T-cell (primary cell): ENCODE measurements around the gene AAK1. TPM values are rescaled to one million over a fixed set of nuclear protein-coding genes. Genes with fewer than 3 reads are reported as not detected.

ENCODE experiments used
- ATAC-seq, 4 experiments: fragments of 200-7000 bp in 3 of 4; fragments of 150-1000 bp in 1 of 4; cut with Tn5 transposase; replicated peaks in 1 of 4; 1 replicate in 3 of 4; 2 replicates in 1 of 4; pipeline ENCODE4 v1.10.0; 2021; ENCODE audit warnings: moderate library complexity in 3 of 4, mild to moderate bottlenecking in 2 of 4, moderate number of reproducible peaks in 1 of 4
- CTCF ChIA-PET, 2 donors: fragments of 300-600 bp; sonication (Branson Sonifier 250); formaldehyde crosslinking; loops; one replicate each; lab custom pipeline; 2022; ENCODE audit warnings: antibody characterized with exemption in 2 of 2; lab: Charles Lee
- POLR2A ChIA-PET, 2 donors: fragments of 300-600 bp; sonication (Branson Sonifier 250); formaldehyde crosslinking; loops; one replicate each; lab custom pipeline; 2022; ENCODE audit warnings: antibody characterized with exemption in 2 of 2; lab: Charles Lee
- DNase-seq, 35 experiments: peaks; one replicate each; pipeline versions ENCODE4 v3.0.0 to v3.0.0-alpha.2; 2013 to 2023
- H3K27ac ChIP-seq: one replicate; pipeline ENCODE4 v1.5.1; 2013; ENCODE audit warnings: low read length
- H3K27me3 ChIP-seq, 2 experiments: replicated peaks in 1 of 2; 1 replicate in 1 of 2; 2 replicates in 1 of 2; pipeline versions ENCODE4 v1.6.1 to v1.7.0; 2013; ENCODE audit warnings: low read length in 1 of 2, mixed read lengths in 1 of 2; ENCODE audit not compliant: control insufficient read depth in 2 of 2, insufficient read depth in 2 of 2; ENCODE audit errors: extremely low read depth in 1 of 2
- H3K36me3 ChIP-seq, 2 donors: 1 replicate in 1 of 2; 2 replicates in 1 of 2; pipeline versions ENCODE4 v1.6.1 to v1.7.0; 2013; ENCODE audit warnings: low read length in 1 of 2; ENCODE audit not compliant: control insufficient read depth in 2 of 2, insufficient read depth in 1 of 2; ENCODE audit errors: extremely low read depth in 1 of 2
- H3K4me1 ChIP-seq, 2 experiments: 1 replicate in 1 of 2; 2 replicates in 1 of 2; pipeline versions ENCODE4 v1.6.1 to v1.7.0; 2013; ENCODE audit warnings: low read length in 2 of 2, mixed read lengths in 1 of 2; ENCODE audit not compliant: insufficient read depth in 2 of 2, control insufficient read depth in 1 of 2; ENCODE audit errors: extremely low read depth in 1 of 2
- H3K4me3 ChIP-seq, 2 donors: 1 replicate in 1 of 2; 2 replicates in 1 of 2; pipeline versions ENCODE4 v1.5.1 to v1.7.0; 2013; ENCODE audit warnings: mild to moderate bottlenecking in 2 of 2, low read length in 1 of 2, moderate library complexity in 1 of 2; ENCODE audit not compliant: control insufficient read depth in 1 of 2; ENCODE audit errors: extremely low read depth in 1 of 2
- H3K9me3 ChIP-seq: 2 replicates; pipeline ENCODE4 v1.7.0; 2013
- H3K27ac Mint-ChIP-seq, 2 donors: one replicate each; pipeline ENCODE4 v1.8.0; 2020 to 2021; ENCODE audit warnings: mild to moderate bottlenecking in 2 of 2, mixed read lengths in 2 of 2
- H3K27me3 Mint-ChIP-seq, 2 donors: one replicate each; pipeline ENCODE4 v1.8.0; 2021 to 2022; ENCODE audit warnings: mixed read lengths in 2 of 2
- H3K36me3 Mint-ChIP-seq: one replicate; pipeline ENCODE4 v1.8.0; 2021; ENCODE audit warnings: mixed read lengths
- H3K4me1 Mint-ChIP-seq, 3 donors: one replicate each; pipeline ENCODE4 v1.8.0; 2020 to 2022; ENCODE audit warnings: mixed read lengths in 3 of 3, mild to moderate bottlenecking in 1 of 3
- H3K4me3 Mint-ChIP-seq, 3 donors: one replicate each; pipeline ENCODE4 v1.8.0; 2020 to 2022; ENCODE audit warnings: mild to moderate bottlenecking in 3 of 3, mixed read lengths in 3 of 3, moderate library complexity in 3 of 3
- H3K9me3 Mint-ChIP-seq, 3 donors: one replicate each; pipeline ENCODE4 v1.8.0; 2020 to 2022; ENCODE audit warnings: mixed read lengths in 3 of 3
- WGBS: methylation state at CpG from one replicate; pipeline ENCODE4 v1.1.5; 2013; ENCODE audit warnings: missing lambda C conversion rate; ENCODE audit not compliant: insufficient coverage; 5-methylcytosine and 5-hydroxymethylcytosine counted together
- total RNA-seq, 35 experiments: library from RNA in 6 of 35; stranded (reverse) in 6 of 35; fragments of 120-200 nt in 1 of 35; gene quantifications; one replicate each; pipeline versions ENCODE4 v1.2.1 to v1.2.4 and lab custom pipeline; 2013 to 2026

The AAK1 gene
- total RNA-seq, 5 donors from 2014 or later (not counting 1 experiment from before 2014, with no cell fraction given), result 170 to 283 (median 177) TPM

DNA sequence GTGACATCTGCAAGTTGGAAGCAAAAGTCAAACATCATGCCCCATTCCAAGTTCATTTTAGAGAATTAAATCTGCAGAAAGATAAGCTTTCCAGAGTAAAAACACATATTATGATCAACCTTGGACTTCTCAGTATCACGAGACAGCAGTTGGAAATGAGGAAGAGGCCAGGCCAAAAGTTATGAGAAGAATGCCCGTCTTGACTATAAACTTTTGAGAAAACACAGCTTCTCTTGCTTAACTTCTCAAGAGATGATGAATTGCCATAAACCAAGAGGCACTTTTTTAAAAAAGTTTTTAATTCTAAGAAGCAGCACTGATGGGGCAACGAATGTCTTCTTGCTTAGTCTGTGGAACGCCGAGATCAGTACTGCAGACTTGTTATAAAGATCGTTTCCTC lies 153.7 kb downstream of the AAK1 start:
- H3K36me3 Mint-ChIP-seq, result peaks cover 54% of the 10 kb centered on the region
- Histone ChIP-seq H3K4me3 (no peak overlapping the region), H3K4me1 (peaks cover 0 to 3% of the 10 kb centered on the region in 2 experiments), H3K27me3 (no peaks in the 10 kb centered on the region), H3K36me3 (peaks cover 7 to 77% of the 10 kb centered on the region in 2 donors), H3K27ac (no peak overlapping the region), H3K9me3 (no peaks in the 10 kb centered on the region)
- POLR2A ChIA-PET, result no interaction called here
- ATAC-seq, result no peak
- 98% methylated on average over 4 of the region's 6 CpGs for WGBS
- CTCF ChIA-PET, result no interaction called here
- H3K4me3 Mint-ChIP-seq, result no peak overlapping the region
- no peaks in the 10 kb centered on the region for H3K27me3 Mint-ChIP-seq
- no peak for DNase-seq
- H3K9me3 Mint-ChIP-seq, result no peaks in the 10 kb centered on the region
- H3K4me1 Mint-ChIP-seq, result peaks cover 21 to 38% (median 36%) of the 10 kb centered on the region in 3 donors
- H3K27ac Mint-ChIP-seq, result peak overlapping the region; percentile 11 to 36

DNA sequence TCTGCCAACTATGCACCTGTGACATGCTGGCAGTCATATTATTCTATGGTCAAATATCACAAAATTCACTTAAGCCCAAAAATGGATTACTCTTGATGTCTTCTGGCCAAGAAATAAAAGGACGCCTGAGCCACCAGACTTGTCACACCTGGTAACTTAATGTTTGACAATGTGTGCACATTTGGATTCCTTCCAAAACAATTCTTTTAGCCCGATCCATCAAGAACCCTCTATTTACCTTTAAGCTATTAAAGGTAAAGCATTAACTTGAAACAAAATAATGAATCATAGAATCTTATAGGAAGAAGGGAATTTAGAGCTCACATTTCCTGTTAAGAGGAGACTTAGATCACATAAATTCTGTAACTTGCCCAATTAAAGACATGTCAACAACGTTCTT lies 159.8 kb downstream of the AAK1 start:
- no peak overlapping the region for H3K27ac ChIP-seq
- H3K4me1 ChIP-seq, result no peaks in the 10 kb centered on the region
- H3K4me3 ChIP-seq, result no peak overlapping the region
- Mint-ChIP-seq H3K27ac (peak overlapping the region; percentile 39 to 67), H3K27me3 (no peaks in the 10 kb centered on the region), H3K4me3 (no peak overlapping the region), H3K4me1 (peaks cover 4 to 31% (median 24%) of the 10 kb centered on the region in 3 donors), H3K9me3 (no peaks in the 10 kb centered on the region), H3K36me3 (peaks cover 43% of the 10 kb centered on the region)
- ATAC-seq (no peak), DNase-seq (no peak)
- H3K9me3 ChIP-seq, result no peaks in the 10 kb centered on the region
- POLR2A ChIA-PET, result interaction anchor here in 1 of 2 donors (0.6 to 1.1 kb wide), 2 partner anchors 18 to 46 kb away, joined by 3 to 5 read pairs; no protein-coding TSS in a partner anchor
- no peaks in the 10 kb centered on the region for H3K27me3 ChIP-seq
- H3K36me3 ChIP-seq, result peaks cover 0 to 63% of the 10 kb centered on the region in 2 donors
- no CpG with 5 or more reads among the region's 3 CpGs for WGBS
- CTCF ChIA-PET, result interaction anchor here in 1 of 2 donors (0.9 to 1.6 kb wide), 2 partner anchors 44 to 54 kb away, joined by 3 to 5 read pairs; no protein-coding TSS in a partner anchor

- ChIA-PET CTCF (interaction anchor here in 1 of 2 donors (1.6 kb wide), 1 partner anchor 43 kb away, joined by 3 read pairs; no protein-coding TSS in a partner anchor), POLR2A (interaction anchor here in 1 of 2 donors (1.1 kb wide), 1 partner anchor 45 kb away, joined by 5 read pairs; no protein-coding TSS in a partner anchor)
- ATAC-seq (no peak), DNase-seq (no peak)
- H3K4me1 ChIP-seq, result peaks cover 0 to 4% of the 10 kb centered on the region in 2 experiments
- H3K27ac ChIP-seq, result no peak overlapping the region
- no peak overlapping the region for H3K4me3 ChIP-seq
- Mint-ChIP-seq H3K27ac (peak overlapping the region; percentile 56 to 67), H3K27me3 (no peaks in the 10 kb centered on the region), H3K4me3 (no peak overlapping the region), H3K36me3 (peaks cover 39% of the 10 kb centered on the region), H3K9me3 (no peaks in the 10 kb centered on the region), H3K4me1 (peaks cover 4 to 35% (median 28%) of the 10 kb centered on the region in 3 donors)
- WGBS, result no CpG with 5 or more reads among the region's 4 CpGs
- H3K36me3 ChIP-seq, result peaks cover 0 to 64% of the 10 kb centered on the region in 2 donors
- no peaks in the 10 kb centered on the region for H3K27me3 ChIP-seq
- H3K9me3 ChIP-seq, result no peaks in the 10 kb centered on the region
Observed at GRCh38 chr2:69483024-69483423, 160.5 kb downstream of the AAK1 start.

DNA sequence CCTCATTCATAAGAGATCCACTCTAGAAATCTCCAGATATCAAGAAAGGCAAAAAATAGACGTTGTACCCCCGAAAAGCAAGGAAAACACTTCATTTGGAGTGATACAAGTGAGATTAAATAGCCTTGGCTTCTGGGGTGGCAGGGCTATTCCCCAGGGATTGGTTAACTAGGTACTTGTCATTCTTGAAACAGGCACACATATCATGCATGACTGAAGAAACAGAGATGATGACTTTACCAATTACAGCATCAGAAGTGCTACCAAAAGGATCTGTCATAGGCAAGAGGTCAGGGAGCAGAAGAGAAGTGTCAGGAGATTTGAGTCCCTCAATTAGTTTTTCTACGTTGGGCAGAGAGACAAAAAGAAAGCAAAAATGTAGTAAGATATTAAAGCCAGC lies 161.1 kb downstream of the AAK1 start:
- Histone ChIP-seq H3K27me3 (no peaks in the 10 kb centered on the region), H3K36me3 (peaks cover 0 to 58% of the 10 kb centered on the region in 2 donors), H3K27ac (no peak overlapping the region), H3K4me1 (peaks cover 0 to 4% of the 10 kb centered on the region in 2 experiments), H3K4me3 (no peak overlapping the region), H3K9me3 (no peaks in the 10 kb centered on the region)
- ChIA-PET POLR2A (no interaction called here), CTCF (no interaction called here)
- Mint-ChIP-seq H3K27ac (peak overlapping the region; percentile 1 to 20), H3K36me3 (peaks cover 43% of the 10 kb centered on the region), H3K4me1 (peaks cover 4 to 41% (median 33%) of the 10 kb centered on the region in 3 donors), H3K4me3 (no peak overlapping the region), H3K9me3 (no peaks in the 10 kb centered on the region), H3K27me3 (no peaks in the 10 kb centered on the region)
- ATAC-seq (no peak), DNase-seq (no peak)
- WGBS, result no CpG with 5 or more reads among the region's 3 CpGs

GRCh38 chr2:69481421-69481820 lies 162.1 kb downstream of the AAK1 start:
- H3K4me1 ChIP-seq, result peaks cover 0 to 4% of the 10 kb centered on the region in 2 experiments
- no peaks in the 10 kb centered on the region for H3K27me3 ChIP-seq
- no peaks in the 10 kb centered on the region for H3K27me3 Mint-ChIP-seq
- H3K9me3 Mint-ChIP-seq, result no peaks in the 10 kb centered on the region
- peaks cover 10 to 51% (median 42%) of the 10 kb centered on the region in 3 donors for H3K4me1 Mint-ChIP-seq
- WGBS, result no CpG with 5 or more reads among the region's 1 CpG
- H3K4me3 ChIP-seq, result no peak overlapping the region
- no peak overlapping the region for H3K27ac Mint-ChIP-seq
- ATAC-seq (no peak), DNase-seq (no peak)
- peaks cover 40% of the 10 kb centered on the region for H3K36me3 Mint-ChIP-seq
- peaks cover 0 to 52% of the 10 kb centered on the region in 2 donors for H3K36me3 ChIP-seq
- H3K4me3 Mint-ChIP-seq, result no peak overlapping the region
- no peak overlapping the region for H3K27ac ChIP-seq
- POLR2A ChIA-PET, result no interaction called here
- no peaks in the 10 kb centered on the region for H3K9me3 ChIP-seq
- CTCF ChIA-PET, result no interaction called here

DNA sequence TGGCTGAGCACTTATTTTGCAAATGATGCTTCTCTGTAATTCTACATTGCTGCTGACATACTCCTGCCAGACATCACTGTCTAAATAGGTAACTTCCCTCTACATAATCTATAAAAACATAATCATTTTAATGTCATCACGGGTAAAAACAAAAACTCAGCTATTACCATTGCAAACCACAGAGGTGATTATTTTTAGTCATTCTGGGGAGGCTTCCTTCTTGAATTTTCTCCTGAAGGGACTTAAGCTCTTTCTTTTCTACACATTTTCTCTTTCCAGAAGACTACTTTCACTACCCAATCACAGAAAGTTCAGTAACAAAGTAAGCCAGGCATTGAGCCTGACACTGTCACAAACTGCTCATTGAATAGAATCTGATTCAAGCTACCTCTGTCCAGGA lies 165.9 kb downstream of the AAK1 start:
- Mint-ChIP-seq H3K36me3 (peaks cover 41% of the 10 kb centered on the region), H3K9me3 (no peaks in the 10 kb centered on the region), H3K4me3 (no peak overlapping the region), H3K4me1 (peaks cover 13 to 43% (median 39%) of the 10 kb centered on the region in 3 donors), H3K27me3 (no peaks in the 10 kb centered on the region), H3K27ac (peak overlapping the region; percentile 45 to 70)
- H3K27ac ChIP-seq, result no peak overlapping the region
- no CpG with 5 or more reads among the region's 1 CpG for WGBS
- ATAC-seq (no peak), DNase-seq (no peak)
- H3K27me3 ChIP-seq, result no peaks in the 10 kb centered on the region
- H3K4me3 ChIP-seq, result no peak overlapping the region
- ChIA-PET CTCF (no interaction called here), POLR2A (interaction anchor here in 1 of 2 donors (0.6 kb wide), 2 partner anchors 26 to 236 kb away, joined by 5 to 7 read pairs; no protein-coding TSS in a partner anchor)
- no peaks in the 10 kb centered on the region for H3K9me3 ChIP-seq
- H3K36me3 ChIP-seq, result peaks cover 6 to 68% of the 10 kb centered on the region in 2 donors
- H3K4me1 ChIP-seq, result peaks cover 0 to 4% of the 10 kb centered on the region in 2 experiments
